Sigmoid colon (tissue), 7 donors: ENCODE data around the gene NRAP. TPM values are rescaled to one million over a fixed set of nuclear protein-coding genes. Genes with fewer than 3 reads are reported as not detected.

Experiments used
- DNase-seq: peaks from one replicate; pipeline ENCODE4 v3.0.0-alpha.2; 2019
- H3K27ac ChIP-seq, 4 donors: fragments of 200-600 bp; sonication (generic); one replicate each; pipeline ENCODE4 v1.5.1; 2016 to 2019; ENCODE audit warnings: mild to moderate bottlenecking in 1 of 4
- H3K27me3 ChIP-seq, 3 donors: fragments of 200-600 bp; sonication (generic); one replicate each; pipeline ENCODE4 v1.5.1; 2019; ENCODE audit warnings: mild to moderate bottlenecking in 1 of 3
- H3K36me3 ChIP-seq, 4 donors: fragments of 200-600 bp; sonication (generic); one replicate each; pipeline ENCODE4 v1.5.1; 2016 to 2019
- H3K4me1 ChIP-seq, 4 donors: fragments of 200-600 bp; sonication (generic); one replicate each; pipeline ENCODE4 v1.5.1; 2017 to 2019
- H3K4me3 ChIP-seq, 4 donors: fragments of 200-600 bp; sonication (generic); one replicate each; pipeline ENCODE4 v1.5.1; 2017 to 2019; ENCODE audit warnings: mild to moderate bottlenecking in 2 of 4, moderate library complexity in 1 of 4
- H3K9me3 ChIP-seq, 4 donors: fragments of 200-600 bp in 3 of 4; sonication (generic) in 3 of 4; one replicate each; pipeline versions ENCODE4 v1.5.1 to v1.6.1; 2013 to 2019
- EP300 ChIP-seq, 4 donors: sonication (generic); formaldehyde crosslinking; IDR thresholded peaks; one replicate each; pipeline ENCODE4 v1.6.1; 2017; ENCODE audit warnings: antibody characterized with exemption in 4 of 4
- POLR2A ChIP-seq, 2 donors: fragments of 450-650 bp; IDR thresholded peaks; one replicate each; pipeline ENCODE4 v1.6.1; 2016; ENCODE audit warnings: antibody characterized with exemption in 2 of 2, mild to moderate bottlenecking in 2 of 2, moderate library complexity in 2 of 2
- POLR2AphosphoS5 ChIP-seq, 4 donors: sonication (generic); formaldehyde crosslinking; IDR thresholded peaks; one replicate each; pipeline ENCODE4 v1.6.1; 2017; ENCODE audit warnings: antibody characterized with exemption in 4 of 4
- WGBS, 2 donors: extraction: QIAGEN DNeasy Blood & Tissue Kit; methylation state at CpG; one replicate each; pipeline ENCODE4 v1.1.7; 2013; 5-methylcytosine and 5-hydroxymethylcytosine counted together
- intact Hi-C: fragments of 100-400 bp; cut with DNase I; formaldehyde crosslinking; loops from one replicate; pipeline ENCODE4 v1.15.1; 2023
- polyA plus RNA-seq, 3 donors: library from polyadenylated mRNA; stranded (reverse); fragments of 200-250 nt; gene quantifications; one replicate each; pipeline ENCODE4 v1.2.3, GENCODE V29; 2013
- total RNA-seq, 4 donors: library from RNA; depleted of rRNA; stranded (reverse); fragments of >200 nt; gene quantifications; one replicate each; pipeline ENCODE4 v1.1.0, GENCODE V29; 2016
- TF ChIP-seq, protein P1 (sequence below), 4 experiments: fragments of 450-650 bp in 3 of 4; fragments of 200-600 bp in 1 of 4; IDR thresholded peaks; one replicate each; pipeline ENCODE4 v1.5.1; 2016 to 2019; ENCODE audit warnings: antibody characterized with exemption in 4 of 4, mild to moderate bottlenecking in 3 of 4, moderate library complexity in 2 of 4
- donor health status: healthy with polysubstance abuse.
- donor health status: Bipolar disorder and iron deficiency.
- donor health status: healthy.

The NRAP gene
- total and polyA plus RNA-seq, 7 donors, result 0.41 to 1.2 (median 0.46) TPM; not detected in 4

DNA sequence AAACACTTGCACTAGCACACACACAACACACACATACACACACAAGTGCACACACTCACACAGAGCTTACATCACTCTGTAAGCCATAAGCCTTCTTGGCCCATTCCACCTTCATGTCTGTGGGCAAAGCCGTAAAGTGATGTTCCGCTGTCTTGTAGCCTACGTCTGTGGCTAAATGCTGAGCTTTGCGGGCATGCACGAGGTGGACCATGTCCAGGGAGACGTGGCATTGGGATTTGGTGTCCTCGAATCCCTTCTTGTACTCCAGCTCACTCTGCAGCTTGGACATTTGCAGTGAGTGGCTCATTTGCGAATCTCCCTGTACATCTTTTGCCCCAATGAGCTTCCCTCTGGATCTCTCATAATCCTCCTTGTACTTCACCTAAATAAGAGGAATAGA is 42.0 kb downstream of the NRAP start:
- no peak for DNase-seq
- intact Hi-C loops, result no loop called here
- 79 to 83% methylated on average over 8 of the region's 8 CpGs for WGBS, 2 donors
- Histone ChIP-seq H3K27me3 (peaks cover 0 to 19% (median 0%) of the 10 kb centered on the region in 3 donors), H3K27ac (no peak overlapping the region), H3K4me3 (no peak overlapping the region), H3K4me1 (no peaks in the 10 kb centered on the region), H3K9me3 (no peaks in the 10 kb centered on the region), H3K36me3 (no peaks in the 10 kb centered on the region)
- TF ChIP-seq POLR2AphosphoS5 (IDR thresholded peaks at IDR 0.05) (no peak), POLR2A (IDR thresholded peaks at IDR 0.05) (no peak), EP300 (IDR thresholded peaks at IDR 0.05) (no peak)
- TF ChIP-seq, protein P1, sequence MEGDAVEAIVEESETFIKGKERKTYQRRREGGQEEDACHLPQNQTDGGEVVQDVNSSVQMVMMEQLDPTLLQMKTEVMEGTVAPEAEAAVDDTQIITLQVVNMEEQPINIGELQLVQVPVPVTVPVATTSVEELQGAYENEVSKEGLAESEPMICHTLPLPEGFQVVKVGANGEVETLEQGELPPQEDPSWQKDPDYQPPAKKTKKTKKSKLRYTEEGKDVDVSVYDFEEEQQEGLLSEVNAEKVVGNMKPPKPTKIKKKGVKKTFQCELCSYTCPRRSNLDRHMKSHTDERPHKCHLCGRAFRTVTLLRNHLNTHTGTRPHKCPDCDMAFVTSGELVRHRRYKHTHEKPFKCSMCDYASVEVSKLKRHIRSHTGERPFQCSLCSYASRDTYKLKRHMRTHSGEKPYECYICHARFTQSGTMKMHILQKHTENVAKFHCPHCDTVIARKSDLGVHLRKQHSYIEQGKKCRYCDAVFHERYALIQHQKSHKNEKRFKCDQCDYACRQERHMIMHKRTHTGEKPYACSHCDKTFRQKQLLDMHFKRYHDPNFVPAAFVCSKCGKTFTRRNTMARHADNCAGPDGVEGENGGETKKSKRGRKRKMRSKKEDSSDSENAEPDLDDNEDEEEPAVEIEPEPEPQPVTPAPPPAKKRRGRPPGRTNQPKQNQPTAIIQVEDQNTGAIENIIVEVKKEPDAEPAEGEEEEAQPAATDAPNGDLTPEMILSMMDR (IDR thresholded peaks at IDR 0.05), result no peak

DNA sequence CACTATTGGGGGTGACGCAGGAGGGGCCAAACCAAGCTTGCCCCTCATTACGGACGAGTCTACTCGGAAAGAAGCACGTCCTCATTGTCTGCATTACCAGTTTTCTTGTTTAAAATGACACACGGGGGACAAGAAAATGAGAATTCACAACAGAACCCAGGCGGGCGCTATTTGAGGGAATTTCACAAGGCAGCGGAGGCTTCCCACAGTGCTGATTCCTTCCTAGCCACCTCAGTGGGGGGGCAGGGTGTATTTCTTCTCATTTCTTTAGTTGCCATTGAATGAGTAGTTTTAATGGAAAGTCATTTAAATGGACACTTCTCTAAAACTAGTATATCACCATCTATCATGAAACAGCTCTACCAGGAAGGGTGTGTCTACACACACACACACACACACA is 42.9 kb downstream of the NRAP start:
- 90 to 94% methylated on average over 9 of the region's 9 CpGs for WGBS, 2 donors
- no peaks in the 10 kb centered on the region for H3K9me3 ChIP-seq
- intact Hi-C loops, result no loop called here
- H3K36me3 ChIP-seq, result no peaks in the 10 kb centered on the region
- no peak overlapping the region for H3K4me3 ChIP-seq
- no peak overlapping the region for H3K27ac ChIP-seq
- H3K4me1 ChIP-seq, result no peaks in the 10 kb centered on the region
- H3K27me3 ChIP-seq, result peaks cover 0 to 28% (median 4%) of the 10 kb centered on the region in 3 donors
- TF ChIP-seq, protein P1 (IDR thresholded peaks at IDR 0.05), result no peak
- TF ChIP-seq POLR2AphosphoS5 (IDR thresholded peaks at IDR 0.05) (no peak), POLR2A (IDR thresholded peaks at IDR 0.05) (no peak), EP300 (IDR thresholded peaks at IDR 0.05) (no peak)
- DNase-seq, result no peak

DNA sequence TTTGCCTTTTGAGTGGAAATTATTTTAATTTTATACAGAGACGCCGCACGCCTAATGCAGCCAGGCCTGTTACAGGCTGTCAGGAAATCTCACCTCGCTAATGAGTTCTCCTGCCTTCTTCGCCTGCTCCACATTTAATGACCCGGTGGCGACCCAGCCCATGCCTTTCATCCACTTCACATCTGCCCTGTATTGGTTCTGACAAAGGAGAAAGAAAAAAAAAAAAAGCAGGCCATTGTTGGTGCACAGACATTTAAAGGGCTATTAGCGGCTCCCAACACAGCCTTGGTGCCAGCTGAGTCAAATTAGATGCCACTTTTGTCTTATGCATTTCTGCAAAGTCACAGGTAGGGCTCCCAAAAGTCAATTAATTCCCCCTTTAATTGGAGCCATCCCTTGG is 43.3 kb downstream of the NRAP start:
- no peaks in the 10 kb centered on the region for H3K9me3 ChIP-seq
- intact Hi-C loops, result no loop called here
- TF ChIP-seq POLR2A (IDR thresholded peaks at IDR 0.05), result no peak
- TF ChIP-seq POLR2AphosphoS5 (IDR thresholded peaks at IDR 0.05), result no peak
- TF ChIP-seq EP300 (IDR thresholded peaks at IDR 0.05), result no peak
- TF ChIP-seq, protein P1 (IDR thresholded peaks at IDR 0.05), result no peak
- DNase-seq, result no peak
- no peak overlapping the region for H3K4me3 ChIP-seq
- H3K36me3 ChIP-seq, result no peaks in the 10 kb centered on the region
- no peaks in the 10 kb centered on the region for H3K4me1 ChIP-seq
- no peak overlapping the region for H3K27ac ChIP-seq
- H3K27me3 ChIP-seq, result peaks cover 0 to 29% (median 4%) of the 10 kb centered on the region in 3 donors
- whole genome bisulfite sequencing, 2 donors, result 79 to 84% methylated on average over 8 of the region's 8 CpGs

DNA sequence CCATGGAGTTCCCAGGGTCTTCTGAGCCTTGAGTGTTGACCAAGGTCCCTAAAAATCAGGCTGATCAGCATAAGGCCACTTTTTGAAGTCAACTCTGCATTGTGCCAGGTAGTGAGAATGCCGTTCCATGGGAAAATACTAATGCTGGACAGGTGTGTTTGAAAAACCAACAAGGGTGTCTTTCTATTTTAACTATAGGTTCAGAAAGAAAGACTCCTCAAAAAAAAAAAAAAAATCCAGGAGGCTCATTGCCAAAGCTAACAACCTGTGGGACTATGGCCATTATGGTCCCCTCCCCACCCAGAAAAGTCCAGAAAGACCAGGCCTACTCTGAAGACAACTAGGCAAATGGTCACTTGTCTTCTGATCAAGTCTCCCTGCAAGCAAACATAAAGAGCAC is 44.4 kb downstream of the NRAP start:
- H3K36me3 ChIP-seq, result no peaks in the 10 kb centered on the region
- no peak overlapping the region for H3K27ac ChIP-seq
- no peaks in the 10 kb centered on the region for H3K9me3 ChIP-seq
- no peak overlapping the region for H3K4me3 ChIP-seq
- H3K4me1 ChIP-seq, result no peaks in the 10 kb centered on the region
- TF ChIP-seq POLR2AphosphoS5 (IDR thresholded peaks at IDR 0.05), result no peak
- TF ChIP-seq, protein P1 (IDR thresholded peaks at IDR 0.05), result no peak
- TF ChIP-seq EP300 (IDR thresholded peaks at IDR 0.05), result no peak
- no peak for TF ChIP-seq POLR2A (IDR thresholded peaks at IDR 0.05)
- intact Hi-C loops, result no loop called here
- no peak for DNase-seq
- 32 to 80% methylated on average over 1 of the region's 1 CpG for WGBS, 2 donors
- peaks cover 0 to 35% (median 4%) of the 10 kb centered on the region in 3 donors for H3K27me3 ChIP-seq

DNA sequence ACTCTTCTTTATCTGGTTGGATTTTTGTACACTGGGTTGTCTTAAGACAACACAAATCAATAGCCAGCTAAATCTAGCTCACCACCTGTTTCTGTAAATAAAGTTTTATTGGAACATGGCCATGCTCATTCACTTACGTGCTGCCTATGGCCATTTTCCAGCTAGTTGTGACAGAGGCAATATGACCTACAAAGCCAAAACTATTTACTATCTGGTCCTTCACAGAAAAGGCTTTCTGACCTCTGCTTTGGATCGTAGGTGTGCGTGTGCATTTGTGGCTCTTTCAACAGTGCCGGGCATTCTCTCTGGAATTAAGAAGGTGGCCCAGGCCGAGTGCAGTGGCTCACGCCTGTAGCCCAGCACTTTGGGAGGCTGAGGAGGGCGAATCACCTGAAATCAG is 45.5 kb downstream of the NRAP start:
- peaks cover 0 to 35% (median 4%) of the 10 kb centered on the region in 3 donors for H3K27me3 ChIP-seq
- WGBS, 2 donors, result 84 to 89% methylated on average over 7 of the region's 7 CpGs
- H3K4me3 ChIP-seq, result no peak overlapping the region
- TF ChIP-seq POLR2A (IDR thresholded peaks at IDR 0.05) (no peak), POLR2AphosphoS5 (IDR thresholded peaks at IDR 0.05) (no peak), EP300 (IDR thresholded peaks at IDR 0.05) (no peak)
- TF ChIP-seq, protein P1 (IDR thresholded peaks at IDR 0.05), result no peak
- no peak for DNase-seq
- no peaks in the 10 kb centered on the region for H3K9me3 ChIP-seq
- no peak overlapping the region for H3K27ac ChIP-seq
- no peaks in the 10 kb centered on the region for H3K36me3 ChIP-seq
- no peaks in the 10 kb centered on the region for H3K4me1 ChIP-seq
- intact Hi-C loops, result no loop called here
